ENCODE data around the gene RABGAP1L. TPM values are rescaled to one million over a fixed set of nuclear protein-coding genes. Genes with fewer than 3 reads are reported as not detected.

The RABGAP1L gene
- total and polyA plus RNA-seq, 10 donors, result 30.3 to 125 (median 77.7) TPM

DNA sequence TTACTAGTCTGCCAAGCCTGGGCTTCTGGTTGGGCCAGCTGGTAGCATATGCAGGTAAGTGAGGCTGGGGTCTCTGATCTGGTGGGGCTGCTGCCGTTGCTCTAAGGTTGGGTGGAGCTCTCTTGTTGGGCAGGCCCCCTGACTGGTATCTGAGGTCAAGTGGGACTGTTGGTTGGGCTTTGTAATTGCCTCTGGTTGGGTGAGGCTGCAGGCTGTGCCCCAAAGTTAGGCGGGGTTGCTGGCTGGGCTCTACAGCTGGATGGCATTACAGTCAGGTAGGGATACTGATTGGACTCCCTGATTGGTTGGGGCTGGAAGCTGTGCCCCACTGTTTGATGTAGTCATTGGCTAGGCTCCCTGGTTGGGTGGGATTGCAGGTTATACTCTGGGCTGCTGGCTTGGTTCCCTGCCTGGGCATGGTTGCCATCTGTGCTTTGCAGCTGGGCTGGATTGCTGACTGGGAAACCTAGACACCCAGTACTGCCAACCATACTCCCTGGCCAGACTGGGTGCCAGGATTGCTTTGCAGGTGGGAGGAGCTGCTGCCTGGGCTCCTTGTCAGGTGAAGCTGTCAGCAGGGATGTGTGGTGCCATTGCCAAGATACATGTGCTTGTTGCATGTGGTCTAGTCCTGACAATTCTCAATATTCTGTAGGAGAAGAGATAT lies 130.5 kb downstream of the RABGAP1L start:
- 57 to 100% (median 74%) methylated on average over 2 of the region's 2 CpGs for WGBS, 5 donors

DNA sequence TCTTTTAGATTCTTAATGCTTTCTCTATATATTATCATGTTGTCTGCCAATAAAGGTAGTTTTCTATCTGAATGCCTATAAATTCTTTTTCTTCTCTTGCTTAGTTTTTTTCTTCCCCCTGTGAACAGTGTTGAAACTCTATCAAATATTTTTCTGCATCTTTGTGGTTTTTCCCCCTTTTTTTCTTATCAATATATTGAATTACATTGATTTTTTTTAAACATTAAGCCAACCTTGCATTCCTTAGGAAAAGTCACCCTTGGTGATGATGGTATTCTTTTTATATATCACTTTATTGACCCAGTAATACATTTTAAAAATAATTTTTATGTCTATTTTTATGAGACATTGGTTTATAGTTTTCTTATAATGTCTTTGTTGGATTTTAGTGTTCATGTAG lies 131.7 kb downstream of the RABGAP1L start:
- no peak overlapping the region for H3K4me3 ChIP-seq
- peaks cover 0 to 62% (median 35%) of the 10 kb centered on the region in 6 donors for H3K36me3 ChIP-seq
- intact Hi-C loops (cut with DNase I; ENCODE audit: low total_unique reads), result no loop called here

More for the DNA sequence above, 130.5 kb downstream of the RABGAP1L start:
- peaks cover 0 to 49% (median 36%) of the 10 kb centered on the region in 8 donors for H3K9me3 ChIP-seq
- TF ChIP-seq POLR2AphosphoS5 (IDR thresholded peaks at IDR 0.05) (no peak), POLR2A (IDR thresholded peaks at IDR 0.05) (no peak)
- TF ChIP-seq, protein P1, sequence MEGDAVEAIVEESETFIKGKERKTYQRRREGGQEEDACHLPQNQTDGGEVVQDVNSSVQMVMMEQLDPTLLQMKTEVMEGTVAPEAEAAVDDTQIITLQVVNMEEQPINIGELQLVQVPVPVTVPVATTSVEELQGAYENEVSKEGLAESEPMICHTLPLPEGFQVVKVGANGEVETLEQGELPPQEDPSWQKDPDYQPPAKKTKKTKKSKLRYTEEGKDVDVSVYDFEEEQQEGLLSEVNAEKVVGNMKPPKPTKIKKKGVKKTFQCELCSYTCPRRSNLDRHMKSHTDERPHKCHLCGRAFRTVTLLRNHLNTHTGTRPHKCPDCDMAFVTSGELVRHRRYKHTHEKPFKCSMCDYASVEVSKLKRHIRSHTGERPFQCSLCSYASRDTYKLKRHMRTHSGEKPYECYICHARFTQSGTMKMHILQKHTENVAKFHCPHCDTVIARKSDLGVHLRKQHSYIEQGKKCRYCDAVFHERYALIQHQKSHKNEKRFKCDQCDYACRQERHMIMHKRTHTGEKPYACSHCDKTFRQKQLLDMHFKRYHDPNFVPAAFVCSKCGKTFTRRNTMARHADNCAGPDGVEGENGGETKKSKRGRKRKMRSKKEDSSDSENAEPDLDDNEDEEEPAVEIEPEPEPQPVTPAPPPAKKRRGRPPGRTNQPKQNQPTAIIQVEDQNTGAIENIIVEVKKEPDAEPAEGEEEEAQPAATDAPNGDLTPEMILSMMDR (IDR thresholded peaks at IDR 0.05 in 8 of 11, conservative IDR thresholded peaks at IDR 0.05 in 3 of 11), result no peak
- H3K27me3 ChIP-seq (replicated peaks in 1 of 7), result no peaks in the 10 kb centered on the region
- H3K4me3 ChIP-seq, result no peak overlapping the region
- peaks cover 0 to 62% (median 35%) of the 10 kb centered on the region in 6 donors for H3K36me3 ChIP-seq
- no peak for DNase-seq
- no peak overlapping the region for H3K27ac ChIP-seq
- intact Hi-C loops (cut with DNase I; ENCODE audit: low total_unique reads), result no loop called here
- H3K4me1 ChIP-seq, result no peaks in the 10 kb centered on the region

DNA sequence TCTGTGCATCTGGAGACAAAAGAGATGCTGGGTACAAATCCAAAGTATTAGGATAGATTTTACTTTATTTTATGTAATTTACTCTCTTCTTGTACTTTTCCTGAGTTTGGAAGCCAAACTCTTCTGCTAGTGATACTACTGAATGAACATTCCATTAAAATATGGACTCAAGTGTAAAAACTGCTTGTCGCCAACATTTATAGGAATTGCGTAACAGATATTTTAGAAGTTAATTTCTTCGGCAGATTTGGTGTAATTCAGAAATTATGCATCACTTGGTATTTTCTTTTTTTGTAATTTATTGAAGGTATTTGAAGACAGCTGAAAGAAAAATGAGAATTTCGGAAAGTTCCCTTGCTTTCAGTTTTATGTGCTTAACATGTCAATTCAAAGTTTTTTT lies 137.0 kb downstream of the RABGAP1L start:
- WGBS, 5 donors, result 94 to 97% (median 96%) methylated on average over 4 of the region's 4 CpGs
- intact Hi-C loops (cut with DNase I; ENCODE audit: low total_unique reads), result no loop called here
- Histone ChIP-seq H3K27ac (no peak overlapping the region), H3K4me3 (no peak overlapping the region), H3K36me3 (peaks cover 0 to 58% (median 2%) of the 10 kb centered on the region in 6 donors), H3K27me3 (replicated peaks in 1 of 7) (no peaks in the 10 kb centered on the region), H3K9me3 (peaks cover 0 to 18% (median 15%) of the 10 kb centered on the region in 8 donors), H3K4me1 (no peaks in the 10 kb centered on the region)
- TF ChIP-seq POLR2AphosphoS5 (IDR thresholded peaks at IDR 0.05) (no peak), POLR2A (IDR thresholded peaks at IDR 0.05) (no peak)
- TF ChIP-seq, protein P1 (IDR thresholded peaks at IDR 0.05 in 8 of 11, conservative IDR thresholded peaks at IDR 0.05 in 3 of 11), result no peak
- DNase-seq, result no peak

More for the DNA sequence above, 131.7 kb downstream of the RABGAP1L start:
- TF ChIP-seq POLR2A (IDR thresholded peaks at IDR 0.05) (no peak), POLR2AphosphoS5 (IDR thresholded peaks at IDR 0.05) (no peak)
- TF ChIP-seq, protein P1 (IDR thresholded peaks at IDR 0.05 in 8 of 11, conservative IDR thresholded peaks at IDR 0.05 in 3 of 11), result no peak
- Histone ChIP-seq H3K27me3 (replicated peaks in 1 of 7) (no peaks in the 10 kb centered on the region), H3K9me3 (peaks cover 0 to 49% (median 36%) of the 10 kb centered on the region in 8 donors), H3K4me1 (no peaks in the 10 kb centered on the region), H3K27ac (no peak overlapping the region)
- no peak for DNase-seq

DNA sequence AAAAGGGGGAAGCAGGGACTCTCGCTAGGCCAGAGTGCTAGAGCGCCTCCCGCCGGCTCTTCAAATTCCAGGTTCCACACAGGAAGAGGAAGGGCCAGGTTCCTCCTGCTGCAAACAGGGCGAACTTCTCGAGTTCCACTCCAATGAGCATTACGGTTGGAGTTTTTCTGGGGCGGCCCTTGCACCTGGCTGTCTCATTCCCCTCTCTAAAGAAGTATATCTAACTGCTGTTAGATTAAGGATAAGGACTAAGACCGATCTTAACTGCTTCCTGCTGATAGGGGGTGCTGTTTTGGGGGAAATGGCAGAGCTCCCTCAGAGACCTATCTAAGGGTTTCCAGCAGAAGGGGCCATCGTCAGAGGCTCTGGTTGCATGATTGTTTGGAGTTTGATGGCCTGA lies 138.0 kb downstream of the RABGAP1L start:
- WGBS, 5 donors, result 83 to 92% (median 89%) methylated on average over 10 of the region's 10 CpGs
- intact Hi-C loops (cut with DNase I; ENCODE audit: low total_unique reads), result no loop called here
- DNase-seq, result no peak
- Histone ChIP-seq H3K27ac (no peak overlapping the region), H3K4me1 (no peaks in the 10 kb centered on the region), H3K27me3 (replicated peaks in 1 of 7) (no peaks in the 10 kb centered on the region), H3K36me3 (peaks cover 0 to 60% (median 5%) of the 10 kb centered on the region in 6 donors), H3K4me3 (no peak overlapping the region), H3K9me3 (peaks cover 0 to 23% (median 20%) of the 10 kb centered on the region in 8 donors)
- no peak for TF ChIP-seq POLR2A (IDR thresholded peaks at IDR 0.05)
- TF ChIP-seq, protein P1 (IDR thresholded peaks at IDR 0.05 in 8 of 11, conservative IDR thresholded peaks at IDR 0.05 in 3 of 11), result no peak
- no peak for TF ChIP-seq POLR2AphosphoS5 (IDR thresholded peaks at IDR 0.05)

Data from spleen (tissue), 11 donors.